ENCODE data around the gene CLASP1.

DNA sequence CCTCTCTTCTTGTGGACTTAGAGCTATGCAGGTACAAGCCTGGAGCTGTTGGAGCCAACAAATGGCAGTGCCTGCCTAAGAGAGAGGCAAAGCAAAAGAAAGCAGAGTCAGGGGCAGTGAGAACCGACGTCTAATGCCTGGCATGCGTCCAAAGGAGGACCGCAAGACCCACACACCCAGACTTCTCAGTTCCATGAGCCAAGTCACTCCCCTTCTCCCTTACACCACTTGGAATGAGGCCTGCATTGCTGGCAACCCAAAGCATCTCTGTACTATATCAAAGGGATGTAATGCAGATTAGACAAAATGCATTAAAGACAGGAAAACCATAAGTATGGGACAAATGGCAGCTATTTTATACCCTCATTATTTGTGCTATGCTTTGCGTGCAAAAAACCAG is 168.4 kb downstream of the CLASP1 start:
- TF ChIP-seq CTCF (IDR thresholded peaks at IDR 0.05) = no peak
- no peak for TF ChIP-seq POLR2A (IDR thresholded peaks at IDR 0.05)

Measured in heart left ventricle (tissue), 13 donors.